ENCODE results near the gene ARHGEF26.
A peak's percentile ranks its signal among the peaks of the same experiment; 100 is the strongest.
"Not testable (repeated sequence)": the region's sequence is repeated elsewhere in the genome, so short reads cannot be mapped to it uniquely, and the experiment has no call there.

Gene ARHGEF26

GRCh38 chr3:154120961-154121700, at the start of gene ARHGEF26:
Gene ARHGEF26 (plus strand): TSS chr3:154121390. CDS start chr3:154121993, 603 bp downstream.
- DNase-seq, result peak; percentile 53 to 61

- no peak for DNase-seq
Observed at GRCh38 chr3:154074966-154075365, 46.2 kb upstream of the ARHGEF26 start.

GRCh38 chr3:154078672-154079071, 42.5 kb upstream of the ARHGEF26 start:
- DNase-seq, result no peak

- no peak for DNase-seq
Observed at GRCh38 chr3:154081305-154081704, 39.9 kb upstream of the ARHGEF26 start.

GRCh38 chr3:154085071-154085470, 36.1 kb upstream of the ARHGEF26 start:
- no peak for DNase-seq

- DNase-seq, result no peak
Observed at GRCh38 chr3:154085799-154086198, 35.4 kb upstream of the ARHGEF26 start.

GRCh38 chr3:154086286-154086685, 34.9 kb upstream of the ARHGEF26 start:
- DNase-seq, result no peak

GRCh38 chr3:154087756-154088480, 33.3 kb upstream of the ARHGEF26 start:
- DNase-seq, result not testable (repeated sequence)

GRCh38 chr3:154089421-154090420, 31.5 kb upstream of the ARHGEF26 start:
- DNase-seq, result no peak

GRCh38 chr3:154094051-154094450, 27.1 kb upstream of the ARHGEF26 start:
- DNase-seq, result no peak

- DNase-seq, result peak; percentile 48 to 69
Observed at GRCh38 chr3:154095832-154096421, 25.3 kb upstream of the ARHGEF26 start.

GRCh38 chr3:154098376-154098775, 22.8 kb upstream of the ARHGEF26 start:
- no peak for DNase-seq

GRCh38 chr3:154100556-154100955, 20.6 kb upstream of the ARHGEF26 start:
- DNase-seq, result no peak

GRCh38 chr3:154101250-154101649, 19.9 kb upstream of the ARHGEF26 start:
- no peak for DNase-seq

GRCh38 chr3:154102225-154102624, 19.0 kb upstream of the ARHGEF26 start:
- no peak for DNase-seq

- no peak for DNase-seq
Observed at GRCh38 chr3:154105218-154105975, 15.8 kb upstream of the ARHGEF26 start.

GRCh38 chr3:154111365-154111935, 9.7 kb upstream of the ARHGEF26 start:
- no peak for DNase-seq

- DNase-seq, result no peak
Observed at GRCh38 chr3:154112146-154112852, 8.9 kb upstream of the ARHGEF26 start.

- no peak for DNase-seq
Observed at GRCh38 chr3:154113609-154114008, 7.6 kb upstream of the ARHGEF26 start.

GRCh38 chr3:154115332-154115731, 5.9 kb upstream of the ARHGEF26 start:
- DNase-seq, result no peak

- no peak for DNase-seq
Observed at GRCh38 chr3:154119951-154120350, 1.2 kb upstream of the ARHGEF26 start.

All from Kasumi-1 (cell line).